ENCODE results near the gene SLC5A2. TPM values are rescaled to one million over a fixed set of nuclear protein-coding genes. Genes with fewer than 3 reads are reported as not detected.

The SLC5A2 gene
- total and polyA plus RNA-seq, 2 of the 13 experiments (the other 11 are each of a cell fraction or from before 2014, with no cell fraction given): 0.24 to 0.97 TPM

DNA sequence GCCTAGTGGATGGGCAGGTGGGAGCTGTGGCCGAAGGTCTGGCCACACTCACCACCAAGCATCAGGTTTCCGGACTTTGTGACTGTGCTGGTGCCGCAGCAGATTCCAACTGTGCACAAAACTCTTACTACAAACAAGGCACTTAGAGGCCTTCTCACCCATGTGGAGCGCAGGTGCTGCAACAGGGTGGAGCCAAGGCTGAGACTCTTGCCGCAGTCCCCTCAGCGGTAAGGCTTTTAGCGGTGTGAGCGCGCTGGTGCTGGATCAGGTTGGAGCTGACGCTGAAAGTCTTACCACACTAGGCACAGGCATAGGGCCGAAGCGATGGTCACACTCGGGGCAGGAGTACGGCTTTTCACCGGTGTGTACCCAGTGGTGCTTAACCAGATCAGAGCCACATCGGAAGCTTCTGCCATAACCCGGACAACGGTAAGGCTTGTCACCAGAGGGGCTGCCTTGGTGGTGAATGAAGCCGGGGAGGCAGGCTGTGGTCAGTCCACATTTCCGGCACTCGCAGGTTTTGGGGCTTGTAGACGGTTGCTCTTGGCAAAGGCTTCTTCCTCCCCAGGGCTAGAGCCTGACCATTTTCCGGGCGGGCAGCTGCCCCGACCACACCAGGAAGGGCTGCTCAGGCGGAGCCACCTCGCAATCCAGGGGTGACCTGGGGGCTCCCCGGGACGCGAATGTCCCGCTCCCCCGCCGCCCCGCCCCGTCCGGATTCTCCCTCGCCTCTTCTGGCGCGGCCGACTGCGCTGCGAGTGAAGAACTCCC is 24.7 kb upstream of the SLC5A2 start (continued):
- TF ChIP-seq, protein P1, sequence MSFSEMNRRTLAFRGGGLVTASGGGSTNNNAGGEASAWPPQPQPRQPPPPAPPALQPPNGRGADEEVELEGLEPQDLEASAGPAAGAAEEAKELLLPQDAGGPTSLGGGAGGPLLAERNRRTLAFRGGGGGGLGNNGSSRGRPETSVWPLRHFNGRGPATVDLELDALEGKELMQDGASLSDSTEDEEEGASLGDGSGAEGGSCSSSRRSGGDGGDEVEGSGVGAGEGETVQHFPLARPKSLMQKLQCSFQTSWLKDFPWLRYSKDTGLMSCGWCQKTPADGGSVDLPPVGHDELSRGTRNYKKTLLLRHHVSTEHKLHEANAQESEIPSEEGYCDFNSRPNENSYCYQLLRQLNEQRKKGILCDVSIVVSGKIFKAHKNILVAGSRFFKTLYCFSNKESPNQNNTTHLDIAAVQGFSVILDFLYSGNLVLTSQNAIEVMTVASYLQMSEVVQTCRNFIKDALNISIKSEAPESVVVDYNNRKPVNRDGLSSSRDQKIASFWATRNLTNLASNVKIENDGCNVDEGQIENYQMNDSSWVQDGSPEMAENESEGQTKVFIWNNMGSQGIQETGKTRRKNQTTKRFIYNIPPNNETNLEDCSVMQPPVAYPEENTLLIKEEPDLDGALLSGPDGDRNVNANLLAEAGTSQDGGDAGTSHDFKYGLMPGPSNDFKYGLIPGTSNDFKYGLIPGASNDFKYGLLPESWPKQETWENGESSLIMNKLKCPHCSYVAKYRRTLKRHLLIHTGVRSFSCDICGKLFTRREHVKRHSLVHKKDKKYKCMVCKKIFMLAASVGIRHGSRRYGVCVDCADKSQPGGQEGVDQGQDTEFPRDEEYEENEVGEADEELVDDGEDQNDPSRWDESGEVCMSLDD (CRISPR knock-in tag; IDR thresholded peaks at IDR 0.05; ENCODE audit: borderline replicate concordance): no peak; the same call in 1 of the 2 replicates
- TF ChIP-seq NONO (IDR thresholded peaks at IDR 0.05): no peak
- TF ChIP-seq NONO (CRISPR knock-in tag; conservative IDR thresholded peaks at IDR 0.05): peak; percentile 98; the same call in 1 of the 2 replicates
- TF ChIP-seq, protein P2, sequence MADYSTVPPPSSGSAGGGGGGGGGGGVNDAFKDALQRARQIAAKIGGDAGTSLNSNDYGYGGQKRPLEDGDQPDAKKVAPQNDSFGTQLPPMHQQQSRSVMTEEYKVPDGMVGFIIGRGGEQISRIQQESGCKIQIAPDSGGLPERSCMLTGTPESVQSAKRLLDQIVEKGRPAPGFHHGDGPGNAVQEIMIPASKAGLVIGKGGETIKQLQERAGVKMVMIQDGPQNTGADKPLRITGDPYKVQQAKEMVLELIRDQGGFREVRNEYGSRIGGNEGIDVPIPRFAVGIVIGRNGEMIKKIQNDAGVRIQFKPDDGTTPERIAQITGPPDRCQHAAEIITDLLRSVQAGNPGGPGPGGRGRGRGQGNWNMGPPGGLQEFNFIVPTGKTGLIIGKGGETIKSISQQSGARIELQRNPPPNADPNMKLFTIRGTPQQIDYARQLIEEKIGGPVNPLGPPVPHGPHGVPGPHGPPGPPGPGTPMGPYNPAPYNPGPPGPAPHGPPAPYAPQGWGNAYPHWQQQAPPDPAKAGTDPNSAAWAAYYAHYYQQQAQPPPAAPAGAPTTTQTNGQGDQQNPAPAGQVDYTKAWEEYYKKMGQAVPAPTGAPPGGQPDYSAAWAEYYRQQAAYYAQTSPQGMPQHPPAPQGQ (CRISPR knock-in tag; IDR thresholded peaks at IDR 0.05; ENCODE audit: borderline replicate concordance): 0 out of 2 replicates have a peak, but pooled peaks have one; percentile 76
- TF ChIP-seq RXRA (CRISPR knock-in tag; IDR thresholded peaks at IDR 0.05): peak; percentile 80
- TF ChIP-seq KAT7 (CRISPR knock-in tag; IDR thresholded peaks at IDR 0.05; ENCODE audit: borderline replicate concordance): peak; percentile 94
- no peak for TF ChIP-seq TP53 (CRISPR knock-in tag; conservative IDR thresholded peaks at IDR 0.05)
- peak; percentile 81; the same call in 1 of the 2 replicates for TF ChIP-seq TSC22D2 (CRISPR knock-in tag; IDR thresholded peaks at IDR 0.05; ENCODE audit: borderline replicate concordance)
- no peak for TF ChIP-seq ZNF33A (CRISPR knock-in tag; IDR thresholded peaks at IDR 0.05; ENCODE audit: borderline replicate concordance)
- TF ChIP-seq SNAPC2 (CRISPR knock-in tag; IDR thresholded peaks at IDR 0.05): peak; percentile 90
- peak; percentile 59; the same call in 1 of the 2 replicates for TF ChIP-seq ZNF652 (CRISPR knock-in tag; IDR thresholded peaks at IDR 0.05; ENCODE audit: borderline replicate concordance, low read depth)
- TF ChIP-seq, protein P3, sequence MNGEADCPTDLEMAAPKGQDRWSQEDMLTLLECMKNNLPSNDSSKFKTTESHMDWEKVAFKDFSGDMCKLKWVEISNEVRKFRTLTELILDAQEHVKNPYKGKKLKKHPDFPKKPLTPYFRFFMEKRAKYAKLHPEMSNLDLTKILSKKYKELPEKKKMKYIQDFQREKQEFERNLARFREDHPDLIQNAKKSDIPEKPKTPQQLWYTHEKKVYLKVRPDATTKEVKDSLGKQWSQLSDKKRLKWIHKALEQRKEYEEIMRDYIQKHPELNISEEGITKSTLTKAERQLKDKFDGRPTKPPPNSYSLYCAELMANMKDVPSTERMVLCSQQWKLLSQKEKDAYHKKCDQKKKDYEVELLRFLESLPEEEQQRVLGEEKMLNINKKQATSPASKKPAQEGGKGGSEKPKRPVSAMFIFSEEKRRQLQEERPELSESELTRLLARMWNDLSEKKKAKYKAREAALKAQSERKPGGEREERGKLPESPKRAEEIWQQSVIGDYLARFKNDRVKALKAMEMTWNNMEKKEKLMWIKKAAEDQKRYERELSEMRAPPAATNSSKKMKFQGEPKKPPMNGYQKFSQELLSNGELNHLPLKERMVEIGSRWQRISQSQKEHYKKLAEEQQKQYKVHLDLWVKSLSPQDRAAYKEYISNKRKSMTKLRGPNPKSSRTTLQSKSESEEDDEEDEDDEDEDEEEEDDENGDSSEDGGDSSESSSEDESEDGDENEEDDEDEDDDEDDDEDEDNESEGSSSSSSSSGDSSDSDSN (CRISPR knock-in tag; IDR thresholded peaks at IDR 0.05): peak; percentile 97
- no peak for TF ChIP-seq MTA3 (CRISPR knock-in tag; IDR thresholded peaks at IDR 0.05)
- TF ChIP-seq RNF2 (conservative IDR thresholded peaks at IDR 0.05; ENCODE audit: low read depth): peak; percentile 96
- TF ChIP-seq ZNF225 (CRISPR knock-in tag; IDR thresholded peaks at IDR 0.05): peak; percentile 63; the same call in 1 of the 2 replicates
- TF ChIP-seq, protein P4, sequence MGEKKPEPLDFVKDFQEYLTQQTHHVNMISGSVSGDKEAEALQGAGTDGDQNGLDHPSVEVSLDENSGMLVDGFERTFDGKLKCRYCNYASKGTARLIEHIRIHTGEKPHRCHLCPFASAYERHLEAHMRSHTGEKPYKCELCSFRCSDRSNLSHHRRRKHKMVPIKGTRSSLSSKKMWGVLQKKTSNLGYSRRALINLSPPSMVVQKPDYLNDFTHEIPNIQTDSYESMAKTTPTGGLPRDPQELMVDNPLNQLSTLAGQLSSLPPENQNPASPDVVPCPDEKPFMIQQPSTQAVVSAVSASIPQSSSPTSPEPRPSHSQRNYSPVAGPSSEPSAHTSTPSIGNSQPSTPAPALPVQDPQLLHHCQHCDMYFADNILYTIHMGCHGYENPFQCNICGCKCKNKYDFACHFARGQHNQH (CRISPR knock-in tag; IDR thresholded peaks at IDR 0.05): peak; percentile 86
- no peak for TF ChIP-seq ZNF572 (CRISPR knock-in tag; IDR thresholded peaks at IDR 0.05)
- TF ChIP-seq SRY (CRISPR knock-in tag; IDR thresholded peaks at IDR 0.05): no peak
- TF ChIP-seq, protein P5, sequence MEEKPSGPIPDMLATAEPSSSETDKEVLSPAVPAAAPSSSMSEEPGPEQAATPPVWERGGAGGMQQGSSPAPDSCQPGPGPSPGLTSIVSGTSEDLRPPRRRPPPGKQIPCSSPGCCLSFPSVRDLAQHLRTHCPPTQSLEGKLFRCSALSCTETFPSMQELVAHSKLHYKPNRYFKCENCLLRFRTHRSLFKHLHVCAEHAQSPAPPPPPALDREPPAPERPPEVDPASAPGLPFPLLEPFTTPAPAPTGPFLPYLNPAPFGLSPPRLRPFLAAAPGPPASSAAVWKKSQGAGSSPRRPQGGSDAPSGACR (CRISPR knock-in tag; IDR thresholded peaks at IDR 0.05): peak; percentile 94
- TF ChIP-seq DR1 (CRISPR knock-in tag; IDR thresholded peaks at IDR 0.05): peak; percentile 72; the same call in 1 of the 2 replicates
